ENCODE results near the gene BLOC1S6. TPM values are rescaled to one million over a fixed set of nuclear protein-coding genes. Genes with fewer than 3 reads are reported as not detected.

The BLOC1S6 gene
- total RNA-seq, 1 donor from 2014 or later = 41.2 TPM

- Mint-ChIP-seq H3K27me3 (no peaks in the 10 kb centered on the region), H3K4me1 (peaks cover 10% of the 10 kb centered on the region), H3K36me3 (ENCODE audit: low read depth) (peaks cover 2% of the 10 kb centered on the region), H3K27ac (no peak overlapping the region), H3K9me3 (no peaks in the 10 kb centered on the region), H3K4me3 (no peak overlapping the region)
- intact Hi-C loops (cut with micrococcal nuclease) = no loop called here
- ChIA-PET CTCF (no interaction called here), POLR2A (no interaction called here)
- TF ChIP-seq CTCF (IDR thresholded peaks at IDR 0.05) = no peak
- DNase-seq (no peak), ATAC-seq (ENCODE audit: low read depth) (no peak)
Observed at GRCh38 chr15:45581919-45582318, 5.3 kb upstream of the BLOC1S6 start.

- POLR2A ChIA-PET = interaction anchor here (0.6 kb wide), 1 partner anchor 102 kb away, joined by 4 read pairs; no protein-coding TSS in a partner anchor
- no peaks in the 10 kb centered on the region for H3K9me3 Mint-ChIP-seq
- no peak overlapping the region for H3K27ac Mint-ChIP-seq
- peaks cover 9% of the 10 kb centered on the region for H3K36me3 Mint-ChIP-seq (ENCODE audit: low read depth)
- H3K27me3 Mint-ChIP-seq = no peaks in the 10 kb centered on the region
- no peak for TF ChIP-seq CTCF (IDR thresholded peaks at IDR 0.05)
- CTCF ChIA-PET = no interaction called here
- ATAC-seq (ENCODE audit: low read depth) (no peak), DNase-seq (no peak)
- no peak overlapping the region for H3K4me3 Mint-ChIP-seq
- H3K4me1 Mint-ChIP-seq = peaks cover 26% of the 10 kb centered on the region
- intact Hi-C loops (cut with micrococcal nuclease) = no loop called here
Observed at GRCh38 chr15:45583731-45584639, 3.2 kb upstream of the BLOC1S6 start.

- peaks cover 33% of the 10 kb centered on the region for H3K4me1 Mint-ChIP-seq
Observed at GRCh38 chr15:45585069-45585791, 1.9 kb upstream of the BLOC1S6 start.

GRCh38 chr15:45586125-45586524 is 1.1 kb upstream of the BLOC1S6 start:
- intact Hi-C loops (cut with micrococcal nuclease) = loop anchor here (2.0 to 5.0 kb wide), 3 partner anchors 183 to 1049 kb away; partner anchors contain the start of gene EIF3J
- H3K27me3 Mint-ChIP-seq = no peaks in the 10 kb centered on the region
- H3K4me1 Mint-ChIP-seq = peaks cover 39% of the 10 kb centered on the region
- TF ChIP-seq CTCF (IDR thresholded peaks at IDR 0.05) = no peak
- ATAC-seq (ENCODE audit: low read depth) = no peak
- ChIA-PET CTCF (interaction anchor here (0.8 to 3.7 kb wide), 7 partner anchors 12 to 127 kb away, joined by 3 to 30 read pairs (median 7); no protein-coding TSS in a partner anchor), POLR2A (interaction anchor here (1.0 to 2.9 kb wide), 12 partner anchors 10 to 307 kb away, joined by 3 to 25 read pairs (median 4); partner anchors contain the start of genes SLC30A4 and SQOR)
- no peak for DNase-seq
- H3K27ac Mint-ChIP-seq = peak overlapping the region; percentile 100
- peak overlapping the region; percentile 99 for H3K4me3 Mint-ChIP-seq
- H3K36me3 Mint-ChIP-seq (ENCODE audit: low read depth) = peaks cover 9% of the 10 kb centered on the region
- H3K9me3 Mint-ChIP-seq = no peaks in the 10 kb centered on the region

More at GRCh38 chr15:45585069-45585791, 1.9 kb upstream of the BLOC1S6 start:
- Mint-ChIP-seq H3K4me3 (peak overlapping the region; percentile 24), H3K36me3 (ENCODE audit: low read depth) (peaks cover 9% of the 10 kb centered on the region), H3K27ac (peak overlapping the region; percentile 100), H3K27me3 (no peaks in the 10 kb centered on the region), H3K9me3 (no peaks in the 10 kb centered on the region)
- no peak for ATAC-seq (ENCODE audit: low read depth)
- no peak for TF ChIP-seq CTCF (IDR thresholded peaks at IDR 0.05)
- no peak for DNase-seq
- intact Hi-C loops (cut with micrococcal nuclease) = loop anchor here (5.0 kb wide), 1 partner anchor 1048 kb away; the partner anchor contains the start of gene EIF3J
- POLR2A ChIA-PET = interaction anchor here (0.7 to 1.1 kb wide), 3 partner anchors 12 to 53 kb away, joined by 3 to 4 read pairs (median 4); partner anchors contain the start of gene SQOR
- CTCF ChIA-PET = interaction anchor here (1.1 to 3.7 kb wide), 3 partner anchors 11 to 127 kb away, joined by 4 to 30 read pairs (median 8); no protein-coding TSS in a partner anchor

Data from activated B cell treated with CpG ODN at 0.5 μM for 24 hours (primary cell).